PC-9 (cell line): ENCODE data around the gene DSCAM. TPM values are rescaled to one million over a fixed set of nuclear protein-coding genes. Genes with fewer than 3 reads are reported as not detected.

Source experiments
- BruUV-seq: library from RNA; stranded (reverse); fragments of 400-500 nt; replicated peaks from 2 replicates; lab custom pipeline; 2021; lab: Mats Ljungman, UMichigan
- CTCF ChIA-PET: fragments of 300-600 bp; sonication (Branson Sonifier 250); formaldehyde crosslinking; loops from one replicate; lab custom pipeline; 2022; ENCODE audit warnings: antibody characterized with exemption; lab: Charles Lee
- POLR2A ChIA-PET: fragments of 300-600 bp; sonication (Branson Sonifier 250); formaldehyde crosslinking; loops from one replicate; lab custom pipeline; 2022; ENCODE audit warnings: antibody characterized with exemption; ENCODE audit not compliant: unreplicated experiment; lab: Charles Lee
- DNase-seq, 2 experiments: peaks; one replicate each; pipeline versions ENCODE4 v3.0.0 to v3.0.0-alpha.2; 2015 to 2022; ENCODE audit warnings: mixed read lengths in 1 of 2
- H2AFZ ChIP-seq: fragments of 200-600 bp; sonication (generic); 2 replicates; pipeline ENCODE4 v1.8.1; 2017; ENCODE audit warnings: antibody characterized with exemption
- H3F3A ChIP-seq: fragments of 200-600 bp; sonication (generic); 2 replicates; pipeline ENCODE4 v1.8.1; 2017; ENCODE audit warnings: antibody characterized with exemption, mild to moderate bottlenecking, low read depth; ENCODE audit not compliant: insufficient read depth
- H3K27ac ChIP-seq: fragments of 200-600 bp; sonication (generic); 2 replicates; pipeline ENCODE4 v1.6.1; 2016; ENCODE audit warnings: mixed run types
- H3K27me3 ChIP-seq: fragments of 200-600 bp; sonication (generic); 2 replicates; pipeline ENCODE4 v1.6.1; 2016; ENCODE audit warnings: low read depth, mixed run types; ENCODE audit not compliant: insufficient read depth
- H3K36me3 ChIP-seq: fragments of 200-600 bp; sonication (generic); 2 replicates; pipeline ENCODE4 v1.6.1; 2016; ENCODE audit warnings: low read depth, mixed run types
- H3K4me1 ChIP-seq: fragments of 200-600 bp; sonication (generic); replicated peaks from 2 replicates; pipeline ENCODE4 v1.6.1; 2016; ENCODE audit warnings: mixed run types; ENCODE audit not compliant: insufficient read depth
- H3K4me2 ChIP-seq: fragments of 200-600 bp; sonication (generic); 2 replicates; pipeline ENCODE4 v1.6.1; 2017; ENCODE audit warnings: mixed run types
- H3K4me3 ChIP-seq: fragments of 200-600 bp; sonication (generic); 2 replicates; pipeline ENCODE4 v1.6.1; 2016; ENCODE audit warnings: mixed run types
- H3K79me2 ChIP-seq: fragments of 200-600 bp; sonication (generic); 2 replicates; pipeline ENCODE4 v1.6.1; 2017; ENCODE audit warnings: low read depth, mixed run types
- H3K9me2 ChIP-seq: fragments of 200-600 bp; sonication (generic); 2 replicates; pipeline ENCODE4 v1.8.1; 2017; ENCODE audit warnings: mild to moderate bottlenecking; ENCODE audit not compliant: insufficient read depth
- H3K9me3 ChIP-seq: fragments of 200-600 bp; sonication (generic); 2 replicates; pipeline ENCODE4 v1.8.1; 2016; ENCODE audit warnings: low read depth; ENCODE audit not compliant: insufficient read depth
- H4K20me1 ChIP-seq: fragments of 200-600 bp; sonication (generic); 2 replicates; pipeline ENCODE4 v1.8.1; 2017; ENCODE audit not compliant: insufficient read depth
- CTCF ChIP-seq: fragments of 200-600 bp; sonication (generic); conservative IDR thresholded peaks from 2 replicates; pipeline ENCODE4 v1.6.1; 2017; ENCODE audit warnings: mixed run types, antibody characterized with exemption, mild to moderate bottlenecking, moderate library complexity
- EZH2 ChIP-seq: fragments of 200-600 bp; sonication (generic); IDR thresholded peaks from 2 replicates; pipeline ENCODE4 v1.8.0; 2017; ENCODE audit warnings: antibody characterized with exemption, low read depth
- intact Hi-C: fragments of 100-400 bp; cut with micrococcal nuclease; formaldehyde crosslinking; loops from one replicate; pipeline ENCODE4 v1.10.0; 2022; ENCODE audit not compliant: unreplicated experiment
- total RNA-seq: library from RNA; stranded (reverse); gene quantifications from 2 replicates; pipeline ENCODE4 v1.2.3, GENCODE V29; 2021

Gene DSCAM
- total RNA-seq, 1 experiment from 2014 or later, result not detected

GRCh38 chr21:40704141-40704540, 142.8 kb downstream of the DSCAM start:
- BruUV-seq, result no TSS peak
- no peaks in the 10 kb centered on the region for H4K20me1 ChIP-seq
- no peaks in the 10 kb centered on the region for H3F3A ChIP-seq
- no peak overlapping the region for H3K4me3 ChIP-seq
- intact Hi-C loops, result no loop called here
- H3K4me2 ChIP-seq, result no peak overlapping the region
- H3K9me2 ChIP-seq, result no peaks in the 10 kb centered on the region
- H3K9me3 ChIP-seq, result no peaks in the 10 kb centered on the region
- no peaks in the 10 kb centered on the region for H3K4me1 ChIP-seq
- POLR2A ChIA-PET, result no interaction called here
- no peaks in the 10 kb centered on the region for H3K79me2 ChIP-seq
- CTCF ChIA-PET, result no interaction called here
- no peak overlapping the region for H3K27ac ChIP-seq
- no peak for TF ChIP-seq CTCF
- TF ChIP-seq EZH2, result no peak
- no peak overlapping the region for H2AFZ ChIP-seq
- no peak for DNase-seq
- peaks cover 1% of the 10 kb centered on the region; the same call in 1 of the 2 replicates for H3K27me3 ChIP-seq
- no peaks in the 10 kb centered on the region for H3K36me3 ChIP-seq

DNA sequence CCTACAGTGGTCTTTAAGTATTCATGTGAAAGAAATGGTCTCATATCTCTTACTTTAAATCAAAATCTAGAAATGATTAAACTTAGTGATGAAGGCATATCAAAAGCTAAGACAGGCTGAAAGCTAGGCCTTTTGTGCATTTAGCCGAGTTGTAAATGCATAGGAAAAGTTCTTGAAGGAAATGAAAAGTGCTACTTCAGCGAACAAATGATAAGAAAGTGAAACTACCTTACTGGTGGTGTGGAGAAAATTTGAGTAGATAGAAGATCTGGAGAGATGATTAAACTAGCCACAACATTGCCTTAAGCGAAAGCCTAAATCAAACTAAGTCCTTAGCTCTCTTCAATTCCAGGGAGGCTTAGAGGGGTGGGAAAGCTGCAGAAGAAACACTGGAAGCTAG, 147.6 kb downstream of the DSCAM start:
- no peaks in the 10 kb centered on the region for H3K79me2 ChIP-seq
- BruUV-seq, result no TSS peak
- TF ChIP-seq EZH2 (no peak), CTCF (no peak)
- no peaks in the 10 kb centered on the region for H4K20me1 ChIP-seq
- ChIA-PET CTCF (no interaction called here), POLR2A (no interaction called here)
- H3K36me3 ChIP-seq, result no peaks in the 10 kb centered on the region
- no peaks in the 10 kb centered on the region for H3F3A ChIP-seq
- H3K27ac ChIP-seq, result no peak overlapping the region
- H3K4me1 ChIP-seq, result no peaks in the 10 kb centered on the region
- intact Hi-C loops, result no loop called here
- H2AFZ ChIP-seq, result no peak overlapping the region
- H3K27me3 ChIP-seq, result peaks cover 7% of the 10 kb centered on the region; the same call in 1 of the 2 replicates
- H3K9me2 ChIP-seq, result no peaks in the 10 kb centered on the region
- H3K9me3 ChIP-seq, result no peaks in the 10 kb centered on the region
- no peak overlapping the region for H3K4me3 ChIP-seq
- DNase-seq, result no peak
- no peak overlapping the region for H3K4me2 ChIP-seq

GRCh38 chr21:40696246-40696645, 150.7 kb downstream of the DSCAM start:
- Histone ChIP-seq H3K27ac (no peak overlapping the region), H3K4me2 (no peak overlapping the region), H4K20me1 (no peaks in the 10 kb centered on the region), H3K36me3 (no peaks in the 10 kb centered on the region), H3F3A (no peaks in the 10 kb centered on the region), H3K4me3 (no peak overlapping the region), H3K27me3 (peaks cover 8% of the 10 kb centered on the region; the same call in 1 of the 2 replicates), H3K9me2 (no peaks in the 10 kb centered on the region), H3K9me3 (no peaks in the 10 kb centered on the region), H3K4me1 (no peaks in the 10 kb centered on the region), H3K79me2 (no peaks in the 10 kb centered on the region), H2AFZ (no peak overlapping the region)
- BruUV-seq, result no TSS peak
- intact Hi-C loops, result no loop called here
- ChIA-PET POLR2A (no interaction called here), CTCF (no interaction called here)
- no peak for DNase-seq
- no peak for TF ChIP-seq CTCF
- TF ChIP-seq EZH2, result no peak
